ENCODE data around the gene STAG3. TPM values are rescaled to one million over a fixed set of nuclear protein-coding genes. Genes with fewer than 3 reads are reported as not detected.

The STAG3 gene, protein sequence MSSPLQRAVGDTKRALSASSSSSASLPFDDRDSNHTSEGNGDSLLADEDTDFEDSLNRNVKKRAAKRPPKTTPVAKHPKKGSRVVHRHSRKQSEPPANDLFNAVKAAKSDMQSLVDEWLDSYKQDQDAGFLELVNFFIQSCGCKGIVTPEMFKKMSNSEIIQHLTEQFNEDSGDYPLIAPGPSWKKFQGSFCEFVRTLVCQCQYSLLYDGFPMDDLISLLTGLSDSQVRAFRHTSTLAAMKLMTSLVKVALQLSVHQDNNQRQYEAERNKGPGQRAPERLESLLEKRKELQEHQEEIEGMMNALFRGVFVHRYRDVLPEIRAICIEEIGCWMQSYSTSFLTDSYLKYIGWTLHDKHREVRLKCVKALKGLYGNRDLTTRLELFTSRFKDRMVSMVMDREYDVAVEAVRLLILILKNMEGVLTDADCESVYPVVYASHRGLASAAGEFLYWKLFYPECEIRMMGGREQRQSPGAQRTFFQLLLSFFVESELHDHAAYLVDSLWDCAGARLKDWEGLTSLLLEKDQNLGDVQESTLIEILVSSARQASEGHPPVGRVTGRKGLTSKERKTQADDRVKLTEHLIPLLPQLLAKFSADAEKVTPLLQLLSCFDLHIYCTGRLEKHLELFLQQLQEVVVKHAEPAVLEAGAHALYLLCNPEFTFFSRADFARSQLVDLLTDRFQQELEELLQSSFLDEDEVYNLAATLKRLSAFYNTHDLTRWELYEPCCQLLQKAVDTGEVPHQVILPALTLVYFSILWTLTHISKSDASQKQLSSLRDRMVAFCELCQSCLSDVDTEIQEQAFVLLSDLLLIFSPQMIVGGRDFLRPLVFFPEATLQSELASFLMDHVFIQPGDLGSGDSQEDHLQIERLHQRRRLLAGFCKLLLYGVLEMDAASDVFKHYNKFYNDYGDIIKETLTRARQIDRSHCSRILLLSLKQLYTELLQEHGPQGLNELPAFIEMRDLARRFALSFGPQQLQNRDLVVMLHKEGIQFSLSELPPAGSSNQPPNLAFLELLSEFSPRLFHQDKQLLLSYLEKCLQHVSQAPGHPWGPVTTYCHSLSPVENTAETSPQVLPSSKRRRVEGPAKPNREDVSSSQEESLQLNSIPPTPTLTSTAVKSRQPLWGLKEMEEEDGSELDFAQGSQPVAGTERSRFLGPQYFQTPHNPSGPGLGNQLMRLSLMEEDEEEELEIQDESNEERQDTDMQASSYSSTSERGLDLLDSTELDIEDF
- 0.92 and 1.1 TPM in 2 replicates for total RNA-seq

DNA sequence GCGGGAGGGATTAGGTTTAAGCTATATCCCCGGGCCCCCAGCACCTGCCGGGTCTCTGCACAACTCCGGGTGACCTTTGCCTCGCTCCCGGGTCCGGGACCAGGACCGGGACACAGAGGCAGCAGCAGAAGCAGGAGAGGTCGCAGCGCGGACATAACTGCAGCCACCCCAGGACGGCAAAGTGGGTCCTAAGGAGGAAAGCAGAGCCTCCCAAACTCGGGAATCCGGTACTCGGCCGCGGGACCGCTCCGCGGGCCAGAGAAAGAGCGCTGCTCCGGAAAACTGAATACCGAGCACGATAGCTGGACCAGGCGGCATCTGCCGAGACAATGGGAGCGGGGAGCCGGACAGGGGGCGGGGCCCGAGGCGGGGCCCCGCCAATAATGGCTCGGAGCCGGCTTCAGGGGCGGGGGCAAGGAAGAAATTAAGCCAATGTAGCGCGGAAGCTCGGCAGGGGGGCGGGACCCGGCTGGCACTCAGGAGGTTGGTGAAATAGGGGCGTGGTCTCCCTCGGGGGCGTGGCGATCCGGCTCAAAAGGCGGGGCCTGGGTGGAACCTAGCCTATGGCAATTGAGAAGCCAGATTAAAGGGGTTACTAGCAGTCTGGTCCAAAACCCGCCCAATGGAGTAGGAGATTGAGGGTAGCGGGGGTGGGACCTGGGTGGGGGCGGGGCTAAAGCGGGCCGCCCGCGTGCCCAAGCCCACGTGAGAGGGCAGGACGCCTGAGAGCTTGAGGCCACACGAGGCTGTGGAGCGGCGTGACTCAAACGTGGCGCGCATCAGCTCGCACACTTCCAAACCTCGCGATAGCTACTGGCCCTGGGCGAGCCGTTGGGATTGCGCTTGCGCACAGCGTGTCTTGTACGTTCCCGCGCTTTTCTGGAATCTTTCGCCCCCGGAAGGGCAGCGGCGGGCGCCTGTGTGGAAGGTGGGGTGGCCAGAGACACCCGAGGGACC lies at the start of gene STAG3, which contains the start of gene GPC2:
Gene STAG3, plus strand, starts transcription at position 874 of the 957 bp plus-strand sequence. CDS start 2,639 bp downstream, outside the sequence.
Gene GPC2, minus strand, starts transcription at position 337 of the 957 bp plus-strand sequence. Its CDS starts 182 bp downstream, at position 155.

DNA sequence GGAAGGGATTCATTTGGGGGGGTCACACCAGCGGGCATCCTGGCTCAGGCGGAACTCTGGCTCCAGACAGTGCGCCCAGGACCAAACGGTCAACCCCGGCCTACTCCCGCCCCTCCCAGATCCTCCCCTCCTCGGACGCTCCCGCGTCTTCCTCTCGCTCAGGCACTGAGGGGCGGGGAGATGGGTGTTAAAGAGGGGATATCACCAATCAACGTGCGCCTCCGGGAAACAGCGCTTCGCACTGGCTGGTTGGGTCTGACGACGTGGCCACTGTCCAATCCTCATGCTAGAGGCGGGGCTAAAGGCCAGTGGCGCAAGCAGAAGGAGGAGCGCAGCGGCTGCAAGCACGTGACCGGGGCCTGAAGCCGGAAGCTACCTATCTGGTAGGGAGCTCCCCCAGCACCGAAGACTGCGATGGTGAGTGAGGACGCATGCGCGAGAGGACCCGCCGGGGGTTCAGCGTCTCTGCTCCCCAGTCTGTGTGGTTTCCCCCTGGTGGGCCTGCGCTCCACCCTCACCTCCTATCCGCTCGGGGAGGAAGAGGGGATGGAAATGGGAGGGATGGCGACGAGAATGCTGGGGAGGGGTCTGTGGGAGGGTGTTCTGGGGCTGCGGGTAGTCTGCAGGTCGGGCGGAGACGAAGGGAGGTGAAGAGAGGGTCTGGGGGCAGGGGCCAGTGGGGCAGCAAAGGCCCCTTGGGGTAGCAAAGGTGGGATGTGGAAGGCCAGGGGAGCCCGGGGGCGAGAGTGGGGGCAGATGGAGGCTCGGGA lies 29.0 kb upstream of the STAG3 start, which contains the start of gene LAMTOR4:
Gene LAMTOR4, plus strand, starts transcription at position 360 of the 770 bp plus-strand sequence. Its CDS starts 55 bp downstream, at position 415.

DNA sequence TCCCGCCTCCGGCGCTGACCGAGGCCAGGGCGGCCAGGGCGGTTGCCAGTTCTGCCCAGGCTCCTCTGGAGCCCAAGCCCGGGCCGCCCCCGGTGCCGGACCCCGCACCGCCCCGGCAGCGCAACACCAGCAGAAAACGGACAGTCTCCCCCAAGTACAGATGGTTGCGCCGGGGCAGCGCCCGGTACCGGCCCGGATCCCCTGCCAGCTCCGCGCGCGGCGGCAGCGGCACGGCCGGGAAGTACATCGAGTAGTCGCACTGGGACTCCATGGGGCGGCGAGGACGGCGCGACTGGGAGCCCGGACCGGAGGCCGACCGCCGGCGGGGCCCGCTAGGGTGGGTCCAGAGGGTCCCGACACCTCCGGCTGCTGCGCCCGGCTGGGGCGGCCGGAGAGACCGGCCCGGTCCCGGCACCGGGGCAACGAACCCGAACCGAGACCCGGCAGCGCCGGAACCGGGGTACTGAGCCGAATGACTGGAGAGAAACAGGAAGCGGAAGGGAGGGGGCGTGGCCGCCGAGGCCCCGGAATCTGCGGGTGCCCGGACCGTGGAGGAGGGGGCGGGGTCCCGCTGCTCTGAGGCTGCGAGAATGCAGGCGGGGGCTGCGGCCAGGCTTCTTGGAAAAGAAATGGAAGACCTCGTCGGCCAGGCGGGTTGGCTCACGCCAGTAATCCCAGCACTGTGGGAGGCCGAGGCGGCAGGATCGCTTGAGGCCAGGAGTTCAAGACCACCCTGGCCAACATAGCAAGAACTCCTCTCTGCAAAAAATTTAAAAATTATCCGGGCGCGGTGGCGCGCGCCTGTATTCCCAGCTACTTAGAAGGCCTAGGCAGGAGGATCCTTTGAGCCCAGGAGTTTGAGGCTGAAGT lies 19.3 kb upstream of the STAG3 start, which contains the start of gene TRAPPC14:
Gene TRAPPC14, minus strand, starts transcription at position 495 of the 870 bp plus-strand sequence. Its CDS starts 224 bp downstream, at position 271.

DNA sequence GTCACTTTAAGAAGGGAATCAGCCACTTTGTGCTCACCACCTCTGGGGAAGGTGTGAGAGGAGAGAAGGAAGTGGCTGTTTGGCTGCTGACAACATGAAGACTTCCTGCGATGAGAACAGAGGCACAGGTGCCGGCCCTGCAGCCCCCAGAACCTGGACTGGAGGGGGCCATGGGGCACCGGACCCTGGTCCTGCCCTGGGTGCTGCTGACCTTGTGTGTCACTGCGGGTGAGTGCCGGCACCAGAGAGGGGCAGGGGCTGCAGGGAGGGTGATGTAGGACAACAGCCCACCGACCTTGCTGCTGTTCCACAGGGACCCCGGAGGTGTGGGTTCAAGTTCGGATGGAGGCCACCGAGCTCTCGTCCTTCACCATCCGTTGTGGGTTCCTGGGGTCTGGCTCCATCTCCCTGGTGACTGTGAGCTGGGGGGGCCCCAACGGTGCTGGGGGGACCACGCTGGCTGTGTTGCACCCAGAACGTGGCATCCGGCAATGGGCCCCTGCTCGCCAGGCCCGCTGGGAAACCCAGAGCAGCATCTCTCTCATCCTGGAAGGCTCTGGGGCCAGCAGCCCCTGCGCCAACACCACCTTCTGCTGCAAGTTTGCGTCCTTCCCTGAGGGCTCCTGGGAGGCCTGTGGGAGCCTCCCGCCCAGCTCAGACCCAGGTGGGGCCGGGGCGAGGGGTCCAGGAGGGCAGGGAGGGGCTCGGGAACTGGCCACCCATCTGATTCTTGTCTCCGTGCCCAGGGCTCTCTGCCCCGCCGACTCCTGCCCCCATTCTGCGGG lies 42.3 kb downstream of the STAG3 start, which contains the start of gene PVRIG:
Gene PVRIG, plus strand, starts transcription at position 149 of the 785 bp plus-strand sequence. Its CDS starts 22 bp downstream, at position 171.

Other genes with a start within 250 kb of the STAG3 start
- not detected in 2 replicates for gene GJC3, start 248.3 kb upstream of the STAG3 start, total RNA-seq
- 0.13 TPM in 1 of 2 replicates, not detected in the other for gene AZGP1, start 201.9 kb upstream of the STAG3 start, total RNA-seq
- gene ZKSCAN1, start 162.3 kb upstream of the STAG3 start, total RNA-seq, result 33.3 and 42.2 TPM in 2 replicates
- 8.8 and 10.7 TPM in 2 replicates for gene ZSCAN21, start 128.1 kb upstream of the STAG3 start, total RNA-seq
- 17.7 and 22.3 TPM in 2 replicates for gene ZNF3, start 96.2 kb upstream of the STAG3 start, total RNA-seq
- 120 TPM in 2 replicates for gene COPS6, start 88.9 kb upstream of the STAG3 start, total RNA-seq
- gene MCM7, start 76.5 kb upstream of the STAG3 start, total RNA-seq, result 48.7 and 92.6 TPM in 2 replicates
- 24.2 and 24.6 TPM in 2 replicates for gene AP4M1, start 76.3 kb upstream of the STAG3 start, total RNA-seq
- gene TAF6, start 58.6 kb upstream of the STAG3 start, total RNA-seq, result 22.3 and 25.1 TPM in 2 replicates
- 35.3 and 43.7 TPM in 2 replicates for gene CNPY4, start 58.3 kb upstream of the STAG3 start, total RNA-seq
- gene MBLAC1, start 51.0 kb upstream of the STAG3 start, total RNA-seq, result 2.5 and 3.2 TPM in 2 replicates
- 167 and 169 TPM in 2 replicates for gene LAMTOR4, start 29.0 kb upstream of the STAG3 start, total RNA-seq
- gene TRAPPC14, start 19.2 kb upstream of the STAG3 start, total RNA-seq, result 7.6 and 10.8 TPM in 2 replicates
- 1.3 and 2.1 TPM in 2 replicates for gene GAL3ST4, start 9.3 kb upstream of the STAG3 start, total RNA-seq
- 0.40 and 0.99 TPM in 2 replicates for gene GPC2, start 537 bp upstream of the STAG3 start, total RNA-seq
- gene PVRIG, start 42.0 kb downstream of the STAG3 start, total RNA-seq, result not detected in 2 replicates
- not detected in 2 replicates for gene SPDYE3, start 129.8 kb downstream of the STAG3 start, total RNA-seq
- gene PILRB, start 180.2 kb downstream of the STAG3 start, total RNA-seq, result 7.4 and 9.9 TPM in 2 replicates
- 0.62 TPM in 1 of 2 replicates, not detected in the other for gene PILRA, start 195.6 kb downstream of the STAG3 start, total RNA-seq